ENCODE results near the gene MRPL34.

GRCh38 chr19:17323300-17323963 lies 17.8 kb downstream of the MRPL34 start:
- TF ChIP-seq CTCF (IDR thresholded peaks at IDR 0.05 in 4 of 5, conservative IDR thresholded peaks at IDR 0.05 in 1 of 5) (no peak), POLR2A (IDR thresholded peaks at IDR 0.05) (no peak)
